Daoy (cell line): ENCODE measurements around the gene TOP1. TPM values are rescaled to one million over a fixed set of nuclear protein-coding genes. Genes with fewer than 3 reads are reported as not detected.
A peak's percentile ranks its signal among the peaks of the same experiment; 100 is the strongest.
"Not testable (repeated sequence)": the region's sequence is repeated elsewhere in the genome, so short reads cannot be mapped to it uniquely, and the experiment has no call there.

ENCODE experiments used
- DNase-seq: peaks from one replicate; pipeline ENCODE4 v3.0.0-alpha.2; 2015; ENCODE audit warnings: low read depth
- total RNA-seq: library from RNA; depleted of rRNA; stranded (reverse); fragments of >200 nt; shearing (Covaris generic); gene quantifications from 2 replicates; pipeline ENCODE4 v1.2.3, GENCODE V29; 2014

Gene TOP1
- total RNA-seq, 1 experiment from 2014 or later = 15.0 TPM

GRCh38 chr20:41131594-41132387, 103.2 kb downstream of the TOP1 start:
- no peak for DNase-seq

DNA sequence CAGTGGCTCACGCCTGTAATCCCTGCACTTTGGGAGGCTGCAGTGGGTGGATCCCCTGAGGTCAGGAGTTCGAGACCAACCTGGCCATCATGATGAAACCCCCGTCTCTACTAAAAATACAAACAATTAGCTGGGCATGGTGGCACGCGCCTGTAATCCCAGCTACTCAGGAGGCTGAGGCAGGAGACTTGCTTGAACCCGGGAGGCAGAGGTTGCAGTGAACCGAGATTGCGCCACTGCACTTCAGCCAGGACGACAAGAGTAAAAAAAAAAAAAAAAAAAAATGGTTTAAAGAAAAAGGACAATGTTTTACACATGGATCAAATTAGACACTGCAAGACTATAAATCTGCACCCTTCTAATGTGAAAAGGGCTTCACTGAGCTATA, 103.8 kb downstream of the TOP1 start:
- not testable (repeated sequence) for DNase-seq

GRCh38 chr20:41133709-41134361, 105.2 kb downstream of the TOP1 start:
- no peak for DNase-seq

DNA sequence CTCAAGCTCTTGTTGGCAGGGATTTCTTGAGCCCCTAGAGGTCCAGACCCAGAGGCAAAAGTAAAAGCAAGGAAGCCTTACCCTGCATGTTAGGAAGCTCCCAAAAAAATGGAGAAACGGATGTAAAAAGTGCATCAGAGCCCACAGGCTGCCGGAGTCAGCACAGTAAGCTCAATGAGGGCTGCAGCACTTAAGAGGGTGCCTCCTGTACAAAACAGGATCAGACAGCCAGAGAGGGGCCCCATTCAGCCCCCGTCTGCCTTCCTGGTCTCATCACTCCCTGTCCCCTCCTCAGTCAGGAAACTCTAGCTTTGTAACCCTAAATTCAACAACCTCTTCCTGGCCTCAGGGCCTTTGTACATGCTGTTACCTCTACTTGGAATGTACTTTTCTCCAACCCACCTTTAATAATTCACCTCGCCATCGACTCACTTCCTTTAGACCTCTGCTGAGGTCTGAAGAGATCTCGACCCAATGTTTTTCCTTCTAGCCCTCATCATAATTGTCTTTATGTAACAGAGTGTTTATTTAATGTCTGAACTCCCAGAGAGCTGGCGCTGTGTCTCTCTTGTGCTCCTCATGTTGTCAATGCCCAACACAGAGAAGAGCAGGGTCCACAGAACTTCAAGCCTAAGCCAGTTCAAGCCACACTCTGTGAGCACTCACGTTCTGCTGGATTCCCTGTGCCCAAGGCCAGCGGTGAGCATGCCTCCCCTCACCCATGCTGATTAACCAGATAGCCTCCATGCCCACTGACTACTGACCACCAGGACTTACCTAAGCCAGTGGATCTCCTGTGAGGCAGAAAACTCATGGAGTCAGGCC, 106.0 kb downstream of the TOP1 start:
- no peak for DNase-seq

DNA sequence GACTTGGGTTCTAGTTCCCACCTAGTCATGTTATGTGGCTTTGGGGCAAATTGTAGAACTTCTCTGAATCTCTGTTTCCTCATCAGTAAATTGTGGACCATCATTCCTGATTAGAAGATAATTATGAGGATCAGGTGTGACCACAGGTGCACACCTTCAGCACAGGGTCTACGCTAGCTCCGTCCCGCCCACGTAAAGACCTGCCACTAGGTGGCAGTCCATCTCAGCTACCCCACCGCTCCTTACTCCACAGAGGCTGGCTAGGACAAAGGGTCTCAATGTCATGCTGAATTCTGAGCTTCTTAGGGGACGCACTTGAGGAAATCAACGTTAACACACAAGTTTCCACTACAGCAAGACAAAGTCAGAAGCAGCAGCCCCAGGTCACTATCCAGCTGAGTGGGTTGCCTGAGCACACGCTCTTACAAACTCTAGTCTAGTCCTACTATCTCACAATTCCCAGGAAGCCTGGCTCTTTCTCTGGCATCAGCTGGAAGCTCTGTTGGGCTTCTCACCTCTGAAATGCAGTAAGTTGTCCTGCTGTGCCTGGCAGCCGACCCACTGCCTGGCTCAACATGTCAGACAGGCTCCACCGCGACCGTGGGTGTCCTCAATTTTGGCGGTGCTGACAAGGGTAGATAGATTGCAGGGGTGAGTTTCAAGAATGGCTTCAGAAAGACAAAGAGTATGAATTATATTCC, 106.7 kb downstream of the TOP1 start:
- DNase-seq = peak; percentile 43

- no peak for DNase-seq
Observed at GRCh38 chr20:41135888-41136679, 107.5 kb downstream of the TOP1 start.

GRCh38 chr20:41136680-41137613, 108.3 kb downstream of the TOP1 start, which contains the start of gene PLCG1:
TSS of gene PLCG1 (plus strand) at chr20:41137543. CDS start at chr20:41137642, 99 bp downstream.
- peak; percentile 88 for DNase-seq

DNA sequence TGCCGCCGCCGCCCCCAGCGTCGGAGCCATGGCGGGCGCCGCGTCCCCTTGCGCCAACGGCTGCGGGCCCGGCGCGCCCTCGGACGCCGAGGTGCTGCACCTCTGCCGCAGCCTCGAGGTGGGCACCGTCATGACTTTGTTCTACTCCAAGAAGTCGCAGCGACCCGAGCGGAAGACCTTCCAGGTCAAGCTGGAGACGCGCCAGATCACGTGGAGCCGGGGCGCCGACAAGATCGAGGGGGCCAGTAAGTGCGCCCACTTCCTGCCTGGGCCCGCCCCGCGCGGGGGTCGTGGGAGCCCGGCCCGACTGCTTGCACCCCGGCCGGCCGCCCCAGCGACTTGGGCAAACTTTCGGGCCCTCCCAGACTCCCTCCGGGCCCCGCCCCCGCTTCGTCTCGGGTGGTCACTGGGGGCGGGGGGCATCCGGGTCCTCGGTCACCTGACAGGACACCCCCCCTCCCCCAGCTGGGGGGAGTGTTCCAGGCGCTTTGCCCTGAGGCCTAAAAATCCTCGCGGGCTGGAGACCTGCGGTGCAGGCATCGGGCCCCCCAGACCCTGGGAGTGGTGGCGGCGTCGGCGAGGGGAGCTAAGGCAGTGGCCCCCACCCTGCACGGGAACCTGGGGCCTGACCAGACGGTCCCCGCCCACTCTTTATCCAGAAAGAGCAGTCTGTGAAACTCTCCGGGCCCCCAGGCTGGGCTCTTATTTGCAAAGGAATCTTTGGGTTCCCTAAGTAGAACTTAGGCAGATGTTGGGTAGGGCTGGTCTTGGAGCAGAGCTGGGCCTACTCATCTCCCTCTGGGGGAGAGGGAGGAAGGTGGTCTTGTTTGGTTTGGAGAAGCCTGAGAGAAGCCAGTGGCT, 109.2 kb downstream of the TOP1 start:
- peak; percentile 77 for DNase-seq

GRCh38 chr20:41138475-41139226, 110.0 kb downstream of the TOP1 start:
- DNase-seq = no peak

GRCh38 chr20:41139227-41140093, 110.8 kb downstream of the TOP1 start:
- no peak for DNase-seq

- no peak for DNase-seq
Observed at GRCh38 chr20:41140226-41141133, 111.9 kb downstream of the TOP1 start.

GRCh38 chr20:41141153-41141815, 112.7 kb downstream of the TOP1 start:
- DNase-seq = no peak

GRCh38 chr20:41142245-41142644, 113.6 kb downstream of the TOP1 start:
- no peak for DNase-seq

DNA sequence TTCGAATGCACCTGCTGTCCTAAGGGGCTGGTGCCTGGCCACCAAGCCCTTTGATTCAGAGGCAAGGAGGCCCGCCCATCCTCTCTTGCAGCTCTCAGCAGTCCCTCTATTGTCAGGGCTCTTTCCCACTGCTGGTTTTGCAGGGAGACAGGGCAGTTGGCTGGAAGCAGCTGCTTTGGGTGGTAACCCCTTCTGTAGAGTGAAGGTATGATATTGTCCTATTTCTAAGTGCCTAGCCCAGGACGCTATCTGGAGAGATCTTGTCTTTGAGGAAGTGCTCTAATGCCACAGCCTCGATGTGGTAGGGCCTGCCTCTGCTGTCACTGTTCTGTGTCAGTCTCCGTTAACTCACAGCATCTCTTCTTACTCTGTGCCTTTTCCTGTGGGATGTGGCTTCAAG, 114.3 kb downstream of the TOP1 start:
- no peak for DNase-seq

- no peak for DNase-seq
Observed at GRCh38 chr20:41143354-41143753, 114.7 kb downstream of the TOP1 start.
